ENCODE results near the gene ABHD17B. TPM values are rescaled to one million over a fixed set of nuclear protein-coding genes. Genes with fewer than 3 reads are reported as not detected.
"Not testable (repeated sequence)": the region's sequence is repeated elsewhere in the genome, so short reads cannot be mapped to it uniquely, and the experiment has no call there.

Gene ABHD17B
- total RNA-seq (17.7 and 20.6 TPM in 2 replicates), polyA plus RNA-seq (14.6 and 15.4 TPM in 2 replicates), polyA minus RNA-seq (ENCODE audit: low replicate concordance) (2.1 and 4.2 TPM in 2 replicates)
- polyA plus RNA-seq (2012) = 7.4 and 9.4 TPM in 2 replicates

DNA sequence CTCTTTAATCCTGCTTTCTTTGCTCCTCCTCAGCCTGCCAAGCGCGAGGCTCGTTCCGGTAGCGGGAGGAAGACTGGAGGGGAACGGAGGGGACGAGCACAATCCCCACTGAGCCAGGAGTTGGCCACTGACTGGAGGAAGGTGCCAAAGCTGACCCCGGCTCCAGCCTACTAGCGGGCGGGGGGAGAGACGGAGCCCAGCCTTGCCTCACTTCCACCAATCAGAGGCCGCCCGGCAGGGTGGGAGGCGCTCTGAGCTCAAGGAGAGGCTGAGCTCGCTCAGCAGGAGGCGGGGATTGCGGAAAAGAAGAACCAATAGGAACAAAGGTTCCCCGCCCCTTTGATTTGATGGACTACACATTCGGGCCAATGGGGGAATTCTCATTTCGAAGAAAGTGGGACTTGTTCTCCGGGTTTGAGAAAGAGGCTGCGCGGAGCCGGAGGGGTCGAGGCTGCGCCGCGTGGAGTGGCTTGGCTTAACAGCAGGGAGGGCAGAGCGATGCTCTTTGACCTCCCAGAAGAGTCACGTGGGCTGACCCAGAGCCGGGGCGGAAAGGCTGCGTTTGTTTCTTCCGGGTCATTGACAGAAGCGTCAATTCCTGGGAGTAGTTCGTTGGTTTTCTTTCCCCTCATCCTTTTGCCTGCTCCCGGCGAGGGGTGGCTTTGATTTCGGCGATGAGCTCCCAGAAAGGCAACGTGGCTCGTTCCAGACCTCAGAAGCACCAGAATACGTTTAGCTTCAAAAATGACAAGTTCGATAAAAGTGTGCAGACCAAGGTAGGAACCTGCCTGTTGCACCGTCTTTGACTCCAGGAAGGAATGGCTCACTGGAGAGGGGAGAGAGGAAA is at the start of gene ABHD17B, which contains the start of gene C9orf85:
TSS of gene ABHD17B (minus strand) at position 133 of the 847 bp plus-strand sequence. CDS start 36,113 bp downstream, outside the sequence.
TSS of gene C9orf85 (plus strand) at position 579 of the 847 bp plus-strand sequence. CDS start at position 675, 96 bp downstream.
- Histone ChIP-seq H3K36me3 (ENCODE audit: control insufficient read depth, insufficient read depth, low read length) (no peaks in the 10 kb centered on the region), H3K27me3 (ENCODE audit: control insufficient read depth, insufficient read depth, low read length) (no peaks in the 10 kb centered on the region), H3K27ac (ENCODE audit: insufficient read depth, low read length) (peak within 1 kb of the TSS; percentile 88), H3K4me3 (replicated peaks in 1 of 4; ENCODE audit: control extremely low read depth in 1 of 4, insufficient read depth in 1 of 4, low read depth in 3 of 4, low read length in 4 of 4) (peak within 1 kb of the TSS; percentile 75 to 93 (median 92)), H3K79me2 (ENCODE audit: control insufficient read depth, insufficient read depth, low read length) (peaks cover 76% of the 10 kb centered on the region), H3K4me1 (ENCODE audit: control insufficient read depth, extremely low read depth, insufficient read depth, low read length) (peaks cover 4% of the 10 kb centered on the region), H3K4me2 (ENCODE audit: extremely low read depth, insufficient read depth, low read length) (peak within 1 kb of the TSS; percentile 84), H4K20me1 (ENCODE audit: control insufficient read depth, extremely low read depth, insufficient read depth, low read length) (no peaks in the 10 kb centered on the region), H2AFZ (ENCODE audit: low read length) (peak within 1 kb of the TSS; percentile 93), H3K9me3 (ENCODE audit: control insufficient read depth, insufficient read depth, low read depth, low read length) (no peaks in the 10 kb centered on the region), H3K9ac (ENCODE audit: insufficient read depth, low read length) (peak within 1 kb of the TSS; percentile 78)
- TF ChIP-seq, protein P1, sequence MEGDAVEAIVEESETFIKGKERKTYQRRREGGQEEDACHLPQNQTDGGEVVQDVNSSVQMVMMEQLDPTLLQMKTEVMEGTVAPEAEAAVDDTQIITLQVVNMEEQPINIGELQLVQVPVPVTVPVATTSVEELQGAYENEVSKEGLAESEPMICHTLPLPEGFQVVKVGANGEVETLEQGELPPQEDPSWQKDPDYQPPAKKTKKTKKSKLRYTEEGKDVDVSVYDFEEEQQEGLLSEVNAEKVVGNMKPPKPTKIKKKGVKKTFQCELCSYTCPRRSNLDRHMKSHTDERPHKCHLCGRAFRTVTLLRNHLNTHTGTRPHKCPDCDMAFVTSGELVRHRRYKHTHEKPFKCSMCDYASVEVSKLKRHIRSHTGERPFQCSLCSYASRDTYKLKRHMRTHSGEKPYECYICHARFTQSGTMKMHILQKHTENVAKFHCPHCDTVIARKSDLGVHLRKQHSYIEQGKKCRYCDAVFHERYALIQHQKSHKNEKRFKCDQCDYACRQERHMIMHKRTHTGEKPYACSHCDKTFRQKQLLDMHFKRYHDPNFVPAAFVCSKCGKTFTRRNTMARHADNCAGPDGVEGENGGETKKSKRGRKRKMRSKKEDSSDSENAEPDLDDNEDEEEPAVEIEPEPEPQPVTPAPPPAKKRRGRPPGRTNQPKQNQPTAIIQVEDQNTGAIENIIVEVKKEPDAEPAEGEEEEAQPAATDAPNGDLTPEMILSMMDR (conservative IDR thresholded peaks at IDR 0.05 in 1 of 2, IDR thresholded peaks at IDR 0.05 in 1 of 2; ENCODE audit: low read depth in 1 of 2, low read length in 2 of 2) = no peak
- peak; percentile 99 to 100 for DNase-seq (ENCODE audit: low read depth in 2 of 2)

GRCh38 chr9:71955300-71955915 is 44.4 kb upstream of the ABHD17B start:
- H3K36me3 ChIP-seq (ENCODE audit: control insufficient read depth, insufficient read depth, low read length) = no peaks in the 10 kb centered on the region
- H3K4me1 ChIP-seq (ENCODE audit: control insufficient read depth, extremely low read depth, insufficient read depth, low read length) = no peaks in the 10 kb centered on the region
- no peaks in the 10 kb centered on the region for H3K9me3 ChIP-seq (ENCODE audit: control insufficient read depth, insufficient read depth, low read depth, low read length)
- no peak overlapping the region for H3K27ac ChIP-seq (ENCODE audit: insufficient read depth, low read length)
- H3K4me2 ChIP-seq (ENCODE audit: extremely low read depth, insufficient read depth, low read length) = no peak overlapping the region
- H3K27me3 ChIP-seq (ENCODE audit: control insufficient read depth, insufficient read depth, low read length) = no peaks in the 10 kb centered on the region
- no peak overlapping the region for H3K9ac ChIP-seq (ENCODE audit: insufficient read depth, low read length)
- H3K79me2 ChIP-seq (ENCODE audit: control insufficient read depth, insufficient read depth, low read length) = no peaks in the 10 kb centered on the region
- H4K20me1 ChIP-seq (ENCODE audit: control insufficient read depth, extremely low read depth, insufficient read depth, low read length) = no peaks in the 10 kb centered on the region
- no peak overlapping the region for H2AFZ ChIP-seq (ENCODE audit: low read length)
- TF ChIP-seq, protein P1 (conservative IDR thresholded peaks at IDR 0.05 in 1 of 2, IDR thresholded peaks at IDR 0.05 in 1 of 2; ENCODE audit: low read depth in 1 of 2, low read length in 2 of 2) = no peak
- no peak for TF ChIP-seq EZH2 (IDR thresholded peaks at IDR 0.05; ENCODE audit: low read length, missing control alignments)
- no peak for DNase-seq (ENCODE audit: low read depth in 2 of 2)
- no peak overlapping the region for H3K4me3 ChIP-seq (replicated peaks in 1 of 4; ENCODE audit: control extremely low read depth in 1 of 4, insufficient read depth in 1 of 4, low read depth in 3 of 4, low read length in 4 of 4)

DNA sequence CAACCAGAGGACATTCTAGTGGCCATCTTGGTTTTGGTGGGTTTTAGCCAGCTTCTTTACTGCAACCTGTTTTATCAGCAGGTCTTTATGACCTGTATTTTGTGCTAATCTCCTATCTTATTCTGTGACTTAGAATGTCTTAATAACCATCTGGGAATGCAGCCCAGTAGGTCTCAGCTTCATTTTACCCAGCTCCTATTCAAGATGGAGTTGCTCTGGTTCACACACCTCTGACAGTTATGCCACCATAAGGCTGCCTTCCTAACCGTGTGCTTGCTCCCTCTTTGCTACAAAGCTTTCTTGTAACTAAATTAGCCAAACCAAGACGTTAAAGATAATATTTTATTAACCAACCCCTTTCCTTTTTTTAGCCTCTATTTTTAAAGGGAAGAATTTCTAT is 43.7 kb upstream of the ABHD17B start:
- not testable (repeated sequence) for H3K79me2 ChIP-seq (ENCODE audit: control insufficient read depth, insufficient read depth, low read length); H4K20me1 ChIP-seq (ENCODE audit: control insufficient read depth, extremely low read depth, insufficient read depth, low read length); H3K4me2 ChIP-seq (ENCODE audit: extremely low read depth, insufficient read depth, low read length); H3K36me3 ChIP-seq (ENCODE audit: control insufficient read depth, insufficient read depth, low read length); H3K27me3 ChIP-seq (ENCODE audit: control insufficient read depth, insufficient read depth, low read length); DNase-seq (ENCODE audit: low read depth in 2 of 2); H3K4me3 ChIP-seq (replicated peaks in 1 of 4; ENCODE audit: control extremely low read depth in 1 of 4, insufficient read depth in 1 of 4, low read depth in 3 of 4, low read length in 4 of 4); H3K9me3 ChIP-seq (ENCODE audit: control insufficient read depth, insufficient read depth, low read depth, low read length); H3K9ac ChIP-seq (ENCODE audit: insufficient read depth, low read length); H3K4me1 ChIP-seq (ENCODE audit: control insufficient read depth, extremely low read depth, insufficient read depth, low read length); H3K27ac ChIP-seq (ENCODE audit: insufficient read depth, low read length); H2AFZ ChIP-seq (ENCODE audit: low read length)

Data from fibroblast of lung (primary cell).